Upper lobe of left lung (tissue), 4 donors: Measurements from ENCODE around the gene SUMF2.

Source experiments
- CTCF ChIP-seq, 6 experiments: fragments of 450-650 bp in 4 of 6; fragments of 200-600 bp in 2 of 6; sonication (generic) in 2 of 6; IDR thresholded peaks; one replicate each; pipeline ENCODE4 v1.5.1; 2016 to 2019; ENCODE audit warnings: antibody characterized with exemption in 6 of 6
- EP300 ChIP-seq, 4 donors: sonication (generic); formaldehyde crosslinking; IDR thresholded peaks; one replicate each; pipeline ENCODE4 v1.5.1; 2017; ENCODE audit warnings: antibody characterized with exemption in 4 of 4, control low read depth in 2 of 4
- POLR2A ChIP-seq, 4 donors: fragments of 450-650 bp; IDR thresholded peaks; one replicate each; pipeline ENCODE4 v1.5.1; 2016 to 2017; ENCODE audit warnings: antibody characterized with exemption in 4 of 4, mild to moderate bottlenecking in 2 of 4

GRCh38 chr7:56051339-56052191 lies 12.5 kb upstream of the SUMF2 start, which contains the start of the genes CCT6A and PSPH:
- TF ChIP-seq EP300 (IDR thresholded peaks at IDR 0.05), result peak in 1 of 4 donors; percentile 37
- TF ChIP-seq CTCF (IDR thresholded peaks at IDR 0.05), result peak in 1 of 6 experiments; percentile 17
- peak in 3 of 4 donors; percentile 70 to 87 (median 86) for TF ChIP-seq POLR2A (IDR thresholded peaks at IDR 0.05)
